Measurements from ENCODE around the gene FGFRL1.

- TF ChIP-seq CTCF (IDR thresholded peaks at IDR 0.05; ENCODE audit: low read length) (no peak), EZH2 (IDR thresholded peaks at IDR 0.05; ENCODE audit: borderline replicate concordance, low read length) (no peak)
Observed at GRCh38 chr4:1004557-1005485, 6.6 kb upstream of the FGFRL1 start.

All from OCI-LY1 (cell line).